ENCODE measurements around the gene FUT1.
"Not testable (repeated sequence)": the region's sequence is repeated elsewhere in the genome, so short reads cannot be mapped to it uniquely, and the experiment has no call there.

Gene FUT1

GRCh38 chr19:48718711-48719231 lies 33.7 kb downstream of the FUT1 start:
- TF ChIP-seq CTCF (IDR thresholded peaks at IDR 0.05; ENCODE audit: insufficient read depth, missing control alignments), result no peak
- no peak for DNase-seq (ENCODE audit: insufficient read length, low spot score)
- no peak for FAIRE-seq

GRCh38 chr19:48718106-48718505 lies 34.3 kb downstream of the FUT1 start:
- not testable (repeated sequence) for FAIRE-seq

DNA sequence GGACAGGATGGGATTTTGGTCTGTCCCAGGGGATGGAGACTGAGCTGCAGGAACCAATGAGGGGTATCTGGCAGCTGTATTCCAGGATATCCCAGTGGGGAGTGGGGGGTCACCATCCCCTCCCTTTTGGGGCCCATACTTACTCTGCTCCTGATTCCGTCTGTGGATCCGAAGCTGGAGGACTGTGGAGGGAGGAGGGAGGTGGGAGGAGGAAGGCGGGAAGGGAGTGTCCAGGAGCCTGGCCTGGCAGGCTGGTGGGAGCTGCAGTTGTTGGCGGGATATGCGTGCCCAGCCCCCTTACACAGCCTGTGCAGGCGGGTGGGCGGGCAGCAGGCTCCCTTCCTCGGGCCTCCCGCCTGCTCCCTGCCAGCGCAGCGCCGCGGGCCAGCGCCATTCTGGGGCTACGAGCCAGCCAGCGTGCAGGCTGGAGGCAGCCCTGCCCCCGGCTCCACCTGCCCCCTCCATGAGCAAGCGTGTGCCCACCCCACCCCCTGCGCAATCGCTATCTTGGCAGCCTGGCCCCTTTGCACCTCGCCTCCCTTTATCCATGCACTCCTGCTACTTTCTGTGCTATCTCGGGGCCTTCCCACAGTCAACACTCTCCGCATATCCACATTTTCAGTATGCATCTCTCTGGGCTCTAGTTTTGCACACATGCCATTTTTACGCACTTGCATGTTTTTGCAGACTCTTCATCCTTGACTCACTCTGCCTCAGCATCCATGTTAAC lies 35.7 kb downstream of the FUT1 start:
- DNase-seq (ENCODE audit: insufficient read length, low spot score) (no peak), FAIRE-seq (no peak)
- TF ChIP-seq CTCF (IDR thresholded peaks at IDR 0.05; ENCODE audit: insufficient read depth, missing control alignments), result no peak

More at GRCh38 chr19:48718106-48718505, 34.3 kb downstream of the FUT1 start:
- DNase-seq (ENCODE audit: insufficient read length, low spot score), result not testable (repeated sequence)

DNA sequence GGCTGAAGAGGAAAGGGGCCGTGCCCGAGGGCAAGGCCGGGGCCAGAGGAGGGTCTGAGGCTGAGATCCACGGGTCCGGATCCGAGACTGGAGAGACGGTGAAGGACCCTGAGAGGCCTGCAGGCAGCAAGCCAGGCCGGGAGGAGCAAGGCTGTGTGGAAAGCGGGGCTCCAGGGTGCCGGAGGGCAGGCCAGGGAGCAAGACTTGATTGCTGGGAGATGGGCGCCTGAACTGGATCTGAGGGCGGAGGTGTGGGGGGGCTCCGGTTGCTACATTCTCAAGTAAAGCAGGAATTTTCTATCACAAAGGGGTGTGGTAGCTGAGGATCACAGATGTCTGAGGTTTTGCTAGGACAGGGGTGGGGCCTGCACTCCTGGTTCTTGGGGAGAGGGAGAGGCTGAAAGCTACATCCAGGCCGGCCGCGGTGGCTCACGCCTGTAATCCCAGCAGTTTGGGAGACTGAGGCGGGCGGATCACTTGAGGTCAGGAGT lies 36.7 kb downstream of the FUT1 start:
- TF ChIP-seq CTCF (IDR thresholded peaks at IDR 0.05; ENCODE audit: insufficient read depth, missing control alignments), result no peak
- DNase-seq (ENCODE audit: insufficient read length, low spot score), result no peak
- FAIRE-seq, result no peak

DNA sequence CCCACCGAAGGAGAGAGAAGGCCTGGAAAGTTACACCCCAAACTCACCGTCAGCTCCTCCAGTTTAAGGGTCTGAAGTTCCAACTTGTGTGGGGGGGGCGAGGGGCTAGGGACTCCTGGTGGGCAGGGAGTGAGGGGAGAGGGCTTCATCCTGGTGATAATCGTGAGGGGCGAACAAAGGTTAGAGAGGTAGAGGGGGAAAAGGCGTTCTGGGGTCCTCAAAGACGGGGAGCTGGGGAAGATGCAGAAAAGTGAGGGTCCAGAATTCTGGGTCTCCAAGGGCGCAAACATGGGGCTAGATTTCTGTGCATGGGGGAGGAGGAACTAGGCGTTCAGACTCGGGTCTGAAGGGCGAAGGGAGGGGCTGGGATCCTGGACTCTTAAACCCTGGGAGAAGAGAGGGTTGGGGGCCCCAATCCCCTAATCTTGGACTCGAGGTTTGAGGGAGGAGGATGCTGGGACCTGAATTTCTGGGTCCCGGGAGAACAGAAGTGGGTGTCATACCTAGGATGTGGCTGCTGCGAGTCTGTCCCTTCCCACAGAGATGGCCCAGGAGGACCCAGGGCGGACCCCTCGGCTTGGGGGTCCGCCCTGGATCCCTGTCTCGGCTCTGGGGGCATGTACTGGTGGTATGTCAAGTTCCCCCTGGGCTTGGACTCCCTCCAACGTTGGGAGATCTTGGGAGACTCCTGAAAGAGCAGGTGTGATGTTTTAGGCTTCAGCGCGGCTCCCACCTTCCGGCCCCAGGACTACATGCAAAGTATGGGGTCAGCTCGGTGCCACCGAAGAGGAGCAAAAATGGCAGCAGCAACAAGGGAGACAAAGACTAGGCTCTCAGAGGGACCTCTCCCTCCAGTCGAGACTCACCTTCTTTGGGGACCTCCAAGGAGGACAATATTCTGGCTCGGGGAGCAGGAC lies 37.4 kb downstream of the FUT1 start:
- FAIRE-seq (no peak), DNase-seq (ENCODE audit: insufficient read length, low spot score) (no peak)
- no peak for TF ChIP-seq CTCF (IDR thresholded peaks at IDR 0.05; ENCODE audit: insufficient read depth, missing control alignments)

GRCh38 chr19:48713864-48714755 lies 38.3 kb downstream of the FUT1 start:
- peak; percentile 99 for DNase-seq (ENCODE audit: insufficient read length, low spot score)
- TF ChIP-seq CTCF (IDR thresholded peaks at IDR 0.05; ENCODE audit: insufficient read depth, missing control alignments), result no peak
- peak; percentile 53 for FAIRE-seq

All from D721Med (cell line).